HepG2 (cell line): ENCODE results near the gene LRRC8D. TPM values are rescaled to one million over a fixed set of nuclear protein-coding genes. Genes with fewer than 3 reads are reported as not detected.

ENCODE experiments used
- ATF7-NPFF ChIP-seq: sonication (generic); formaldehyde crosslinking; IDR thresholded peaks from 2 replicates; pipeline ENCODE4 v1.8.1; 2023; ENCODE audit warnings: mild to moderate bottlenecking, low read depth, missing genetic modification reagents, moderate library complexity
- CENPT ChIP-seq: sonication (generic); formaldehyde crosslinking; IDR thresholded peaks from 2 replicates; pipeline ENCODE4 v1.8.0; 2022; ENCODE audit warnings: low read depth, mild to moderate bottlenecking, moderate library complexity, missing genetic modification reagents
- GABPB1 ChIP-seq: IDR thresholded peaks from 2 replicates; pipeline ENCODE4 v1.6.1; 2016; ENCODE audit warnings: mild to moderate bottlenecking, missing genetic modification reagents, moderate library complexity, missing compliant biosample characterization
- MYNN ChIP-seq: sonication (generic); formaldehyde crosslinking; IDR thresholded peaks from 2 replicates; pipeline ENCODE4 v1.4.0; 2020; ENCODE audit warnings: mild to moderate bottlenecking, low read depth, missing genetic modification reagents
- NFKB2 ChIP-seq: sonication (generic); formaldehyde crosslinking; IDR thresholded peaks from 2 replicates; pipeline ENCODE4 v1.4.0; 2020; ENCODE audit warnings: missing genetic modification reagents, borderline replicate concordance
- REL ChIP-seq: sonication (generic); formaldehyde crosslinking; conservative IDR thresholded peaks from 2 replicates; pipeline ENCODE4 v1.8.0; 2022; ENCODE audit warnings: mild to moderate bottlenecking, missing genetic modification reagents, moderate library complexity
- YEATS4 ChIP-seq: sonication (generic); formaldehyde crosslinking; IDR thresholded peaks from 2 replicates; pipeline ENCODE4 v1.4.0; 2020; ENCODE audit warnings: missing genetic modification reagents, borderline replicate concordance
- polyA plus RNA-seq, 8 experiments: library from polyadenylated mRNA; depleted of rRNA in 3 of 8; stranded (reverse) in 7 of 8; unstranded in 1 of 8; fragments of >200 nt; fragmentation: Illumina TruSeq in 4 of 8; extraction: Trizol in 4 of 8; gene quantifications; 2 replicates each; pipeline versions ENCODE4 v1.2.1 to v1.2.3, GENCODE V29; 2011 to 2016; ENCODE audit warnings: low read depth in 4 of 8, missing spikeins in 1 of 8, mixed read lengths in 1 of 8; ENCODE audit not compliant: insufficient read depth in 1 of 8
- total RNA-seq, 5 experiments: library from RNA; depleted of rRNA; stranded (reverse); fragments of >200 nt; fragmentation: Illumina TruSeq; extraction: Trizol; gene quantifications; 2 replicates each; pipeline ENCODE4 v1.2.3, GENCODE V29; 2016; ENCODE audit warnings: low read depth in 1 of 5
- TF ChIP-seq, protein P1 (sequence below): sonication (generic); formaldehyde crosslinking; IDR thresholded peaks from 2 replicates; pipeline ENCODE4 v1.5.1; 2020; ENCODE audit warnings: mild to moderate bottlenecking, missing genetic modification reagents, moderate library complexity
- TF ChIP-seq, protein P2 (sequence below): sonication (generic); formaldehyde crosslinking; IDR thresholded peaks from 2 replicates; pipeline ENCODE4 v1.8.1; 2023; ENCODE audit warnings: mild to moderate bottlenecking, missing genetic modification reagents

Gene LRRC8D
- total and polyA plus RNA-seq, 2 of the 13 experiments (the other 11 are each of a cell fraction or from before 2014, with no cell fraction given): 29.9 to 45.5 TPM

DNA sequence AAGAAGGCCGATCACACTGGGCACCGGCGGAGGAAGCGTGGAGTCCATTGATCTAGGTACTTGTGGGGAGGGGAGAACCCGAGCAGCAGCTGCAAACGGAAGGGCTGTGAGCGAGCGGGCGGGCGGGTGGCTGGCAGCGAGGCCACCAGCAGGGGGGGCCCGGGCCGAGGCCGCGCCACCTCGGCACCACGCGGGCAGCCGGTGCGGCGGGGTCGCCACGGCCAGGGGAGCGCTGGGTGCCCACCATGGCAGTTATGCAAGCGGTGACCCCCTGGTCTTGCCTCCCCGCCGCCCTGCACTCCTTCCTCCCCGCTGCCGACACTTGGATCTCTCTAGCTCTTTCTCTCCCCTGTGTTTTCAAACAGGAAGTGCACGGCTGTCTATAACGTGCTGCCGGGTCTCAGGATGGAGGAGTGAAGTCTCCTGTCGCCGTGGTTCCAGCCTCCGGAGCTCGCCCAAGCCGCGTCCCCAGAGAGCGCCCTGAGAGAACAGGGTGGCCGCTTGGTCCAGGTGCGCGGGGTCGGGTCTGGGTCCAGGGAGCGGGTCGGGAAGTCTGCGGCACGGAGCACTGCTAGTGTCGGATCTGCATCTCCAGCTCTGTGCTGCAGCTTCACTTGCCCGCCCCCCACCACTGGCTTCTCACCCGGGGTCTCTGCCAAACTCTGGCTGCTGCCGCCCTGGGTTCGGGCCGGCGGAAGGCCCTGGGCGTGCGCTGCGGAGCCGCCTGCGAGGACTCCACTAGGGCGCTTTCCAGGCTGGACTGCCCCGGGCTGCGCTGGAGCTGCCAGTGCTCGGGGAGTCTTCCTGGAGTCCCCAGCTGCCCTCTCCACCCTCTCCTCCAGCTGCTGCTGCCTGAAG is 22.7 kb downstream of the LRRC8D start (continued):
- TF ChIP-seq, protein P1, sequence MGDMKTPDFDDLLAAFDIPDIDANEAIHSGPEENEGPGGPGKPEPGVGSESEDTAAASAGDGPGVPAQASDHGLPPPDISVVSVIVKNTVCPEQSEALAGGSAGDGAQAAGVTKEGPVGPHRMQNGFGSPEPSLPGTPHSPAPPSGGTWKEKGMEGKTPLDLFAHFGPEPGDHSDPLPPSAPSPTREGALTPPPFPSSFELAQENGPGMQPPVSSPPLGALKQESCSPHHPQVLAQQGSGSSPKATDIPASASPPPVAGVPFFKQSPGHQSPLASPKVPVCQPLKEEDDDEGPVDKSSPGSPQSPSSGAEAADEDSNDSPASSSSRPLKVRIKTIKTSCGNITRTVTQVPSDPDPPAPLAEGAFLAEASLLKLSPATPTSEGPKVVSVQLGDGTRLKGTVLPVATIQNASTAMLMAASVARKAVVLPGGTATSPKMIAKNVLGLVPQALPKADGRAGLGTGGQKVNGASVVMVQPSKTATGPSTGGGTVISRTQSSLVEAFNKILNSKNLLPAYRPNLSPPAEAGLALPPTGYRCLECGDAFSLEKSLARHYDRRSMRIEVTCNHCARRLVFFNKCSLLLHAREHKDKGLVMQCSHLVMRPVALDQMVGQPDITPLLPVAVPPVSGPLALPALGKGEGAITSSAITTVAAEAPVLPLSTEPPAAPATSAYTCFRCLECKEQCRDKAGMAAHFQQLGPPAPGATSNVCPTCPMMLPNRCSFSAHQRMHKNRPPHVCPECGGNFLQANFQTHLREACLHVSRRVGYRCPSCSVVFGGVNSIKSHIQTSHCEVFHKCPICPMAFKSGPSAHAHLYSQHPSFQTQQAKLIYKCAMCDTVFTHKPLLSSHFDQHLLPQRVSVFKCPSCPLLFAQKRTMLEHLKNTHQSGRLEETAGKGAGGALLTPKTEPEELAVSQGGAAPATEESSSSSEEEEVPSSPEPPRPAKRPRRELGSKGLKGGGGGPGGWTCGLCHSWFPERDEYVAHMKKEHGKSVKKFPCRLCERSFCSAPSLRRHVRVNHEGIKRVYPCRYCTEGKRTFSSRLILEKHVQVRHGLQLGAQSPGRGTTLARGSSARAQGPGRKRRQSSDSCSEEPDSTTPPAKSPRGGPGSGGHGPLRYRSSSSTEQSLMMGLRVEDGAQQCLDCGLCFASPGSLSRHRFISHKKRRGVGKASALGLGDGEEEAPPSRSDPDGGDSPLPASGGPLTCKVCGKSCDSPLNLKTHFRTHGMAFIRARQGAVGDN (CRISPR knock-in tag): peak; percentile 74
- TF ChIP-seq GABPB1 (CRISPR knock-in tag) (peak; percentile 56; the same call in 1 of the 2 replicates), NFKB2 (CRISPR knock-in tag) (no peak; the same call in 1 of the 2 replicates), MYNN (CRISPR knock-in tag) (no peak), REL (CRISPR knock-in tag) (no peak), CENPT (CRISPR knock-in tag) (no peak), ATF7-NPFF (CRISPR knock-in tag) (peak; percentile 57; the same call in 1 of the 2 replicates), YEATS4 (CRISPR knock-in tag) (peak; percentile 63; the same call in 1 of the 2 replicates)
- TF ChIP-seq, protein P2, sequence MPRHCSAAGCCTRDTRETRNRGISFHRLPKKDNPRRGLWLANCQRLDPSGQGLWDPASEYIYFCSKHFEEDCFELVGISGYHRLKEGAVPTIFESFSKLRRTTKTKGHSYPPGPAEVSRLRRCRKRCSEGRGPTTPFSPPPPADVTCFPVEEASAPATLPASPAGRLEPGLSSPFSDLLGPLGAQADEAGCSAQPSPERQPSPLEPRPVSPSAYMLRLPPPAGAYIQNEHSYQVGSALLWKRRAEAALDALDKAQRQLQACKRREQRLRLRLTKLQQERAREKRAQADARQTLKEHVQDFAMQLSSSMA (CRISPR knock-in tag): no peak
